WERI-Rb-1 (cell line): ENCODE results near the gene PLEKHG4B.

Source experiments
- DNase-seq: peaks from one replicate; pipeline ENCODE4 v3.0.0-alpha.2; 2020
- H3K27ac ChIP-seq: fragments of 250-450 bp; sonication (Bioruptor Pico); 2 replicates; pipeline ENCODE4 v1.5.1; 2020; ENCODE audit warnings: mild to moderate bottlenecking, moderate library complexity
- H3K27me3 ChIP-seq: fragments of 250-450 bp; sonication (Bioruptor Pico); 2 replicates; pipeline ENCODE4 v1.5.1; 2021; ENCODE audit warnings: mild to moderate bottlenecking, low read depth, moderate library complexity; ENCODE audit not compliant: insufficient read depth, severe bottlenecking
- H3K36me3 ChIP-seq: fragments of 250-450 bp; sonication (Bioruptor Pico); 2 replicates; pipeline ENCODE4 v1.5.1; 2020; ENCODE audit warnings: mild to moderate bottlenecking, moderate library complexity
- H3K4me3 ChIP-seq: 2 replicates; pipeline ENCODE4 v1.5.1; 2011; ENCODE audit warnings: low read depth, mild to moderate bottlenecking, control low read depth, low read length
- H3K9me3 ChIP-seq: fragments of 250-450 bp; sonication (Bioruptor Pico); 2 replicates; pipeline ENCODE4 v1.5.1; 2021; ENCODE audit warnings: mild to moderate bottlenecking, moderate library complexity; ENCODE audit not compliant: severe bottlenecking
- TF ChIP-seq, protein P1 (sequence below): IDR thresholded peaks from 2 replicates; pipeline ENCODE4 v1.5.1; 2011; ENCODE audit warnings: low read depth, mild to moderate bottlenecking, control low read depth, inconsistent platforms, low read length

The PLEKHG4B gene

GRCh38 chr5:93221-93980, 1.4 kb downstream of the PLEKHG4B start:
- no peaks in the 10 kb centered on the region for H3K36me3 ChIP-seq
- TF ChIP-seq, protein P1, sequence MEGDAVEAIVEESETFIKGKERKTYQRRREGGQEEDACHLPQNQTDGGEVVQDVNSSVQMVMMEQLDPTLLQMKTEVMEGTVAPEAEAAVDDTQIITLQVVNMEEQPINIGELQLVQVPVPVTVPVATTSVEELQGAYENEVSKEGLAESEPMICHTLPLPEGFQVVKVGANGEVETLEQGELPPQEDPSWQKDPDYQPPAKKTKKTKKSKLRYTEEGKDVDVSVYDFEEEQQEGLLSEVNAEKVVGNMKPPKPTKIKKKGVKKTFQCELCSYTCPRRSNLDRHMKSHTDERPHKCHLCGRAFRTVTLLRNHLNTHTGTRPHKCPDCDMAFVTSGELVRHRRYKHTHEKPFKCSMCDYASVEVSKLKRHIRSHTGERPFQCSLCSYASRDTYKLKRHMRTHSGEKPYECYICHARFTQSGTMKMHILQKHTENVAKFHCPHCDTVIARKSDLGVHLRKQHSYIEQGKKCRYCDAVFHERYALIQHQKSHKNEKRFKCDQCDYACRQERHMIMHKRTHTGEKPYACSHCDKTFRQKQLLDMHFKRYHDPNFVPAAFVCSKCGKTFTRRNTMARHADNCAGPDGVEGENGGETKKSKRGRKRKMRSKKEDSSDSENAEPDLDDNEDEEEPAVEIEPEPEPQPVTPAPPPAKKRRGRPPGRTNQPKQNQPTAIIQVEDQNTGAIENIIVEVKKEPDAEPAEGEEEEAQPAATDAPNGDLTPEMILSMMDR = no peak
- H3K9me3 ChIP-seq = peaks cover 6% of the 10 kb centered on the region
- H3K4me3 ChIP-seq = no peak overlapping the region
- H3K27me3 ChIP-seq = peaks cover 80% of the 10 kb centered on the region
- DNase-seq = no peak
- H3K27ac ChIP-seq = no peak overlapping the region

GRCh38 chr5:94113-94892, 2.3 kb downstream of the PLEKHG4B start:
- DNase-seq = no peak
- no peak overlapping the region for H3K4me3 ChIP-seq
- peaks cover 6% of the 10 kb centered on the region for H3K9me3 ChIP-seq
- H3K36me3 ChIP-seq = no peaks in the 10 kb centered on the region
- TF ChIP-seq, protein P1 = no peak
- H3K27me3 ChIP-seq = peaks cover 71% of the 10 kb centered on the region
- no peak overlapping the region for H3K27ac ChIP-seq

- Histone ChIP-seq H3K27me3 (peaks cover 60% of the 10 kb centered on the region), H3K9me3 (peaks cover 11% of the 10 kb centered on the region), H3K36me3 (no peaks in the 10 kb centered on the region), H3K4me3 (no peak overlapping the region), H3K27ac (no peak overlapping the region)
- no peak for DNase-seq
- TF ChIP-seq, protein P1 = no peak
Observed at GRCh38 chr5:95241-95980, 3.4 kb downstream of the PLEKHG4B start.

DNA sequence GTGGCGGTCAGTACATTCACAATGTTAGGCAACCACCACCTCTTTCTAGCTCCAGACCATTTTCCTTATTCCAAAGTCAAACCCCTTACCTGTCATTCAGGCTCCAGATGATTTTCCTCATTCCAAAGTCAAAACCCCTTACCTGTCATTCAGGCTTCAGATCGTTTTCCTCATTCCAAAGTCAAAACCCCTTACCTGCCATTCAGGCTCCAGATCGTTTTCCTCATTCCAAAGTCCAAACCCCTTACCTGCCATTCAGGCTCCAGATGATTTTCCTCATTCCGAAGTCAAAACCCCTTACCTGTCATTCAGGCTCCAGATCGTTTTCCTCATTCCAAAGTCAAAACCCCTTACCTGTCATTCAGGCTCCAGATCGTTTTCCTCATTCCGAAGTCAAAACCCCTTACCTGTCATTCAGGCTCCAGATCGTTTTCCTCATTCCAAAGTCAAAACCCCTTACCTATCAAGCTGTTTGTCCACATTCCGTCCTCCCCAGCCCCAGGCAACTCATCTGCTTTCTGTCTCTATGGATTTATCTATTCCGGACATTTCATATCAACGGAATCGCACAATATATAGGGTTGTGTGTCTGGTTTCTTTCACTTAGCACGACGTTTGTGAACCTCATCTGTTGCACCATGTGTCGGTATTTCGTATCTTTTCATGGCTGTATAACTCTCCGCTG, 5.2 kb downstream of the PLEKHG4B start:
- Histone ChIP-seq H3K4me3 (no peak overlapping the region), H3K9me3 (peaks cover 10% of the 10 kb centered on the region), H3K36me3 (no peaks in the 10 kb centered on the region), H3K27ac (no peak overlapping the region), H3K27me3 (peaks cover 43% of the 10 kb centered on the region)
- no peak for DNase-seq
- TF ChIP-seq, protein P1 = no peak

GRCh38 chr5:99815-100214, 7.8 kb downstream of the PLEKHG4B start:
- Histone ChIP-seq H3K27me3 (peaks cover 27% of the 10 kb centered on the region), H3K4me3 (no peak overlapping the region), H3K27ac (no peak overlapping the region), H3K9me3 (peaks cover 20% of the 10 kb centered on the region), H3K36me3 (no peaks in the 10 kb centered on the region)
- no peak for DNase-seq
- TF ChIP-seq, protein P1 = no peak
